ENCODE measurements around the gene RNF44.

The RNF44 gene

GRCh38 chr5:176534640-176535039, 2.6 kb downstream of the RNF44 start:
- DNase-seq: no peak

GRCh38 chr5:176533894-176534611, 3.1 kb downstream of the RNF44 start:
- peak in 1 of 2 experiments; percentile 38 for DNase-seq

GRCh38 chr5:176533390-176533789, 3.8 kb downstream of the RNF44 start:
- no peak for DNase-seq

GRCh38 chr5:176532795-176533194, 4.4 kb downstream of the RNF44 start:
- no peak for DNase-seq

- DNase-seq: no peak
These were observed 5.2 kb downstream of the RNF44 start for GRCh38 chr5:176531902-176532493.

- DNase-seq: no peak
These were observed 6.0 kb downstream of the RNF44 start for GRCh38 chr5:176530983-176531901.

GRCh38 chr5:176530393-176530982, 6.7 kb downstream of the RNF44 start:
- DNase-seq: no peak

- DNase-seq: peak in 1 of 2 experiments; percentile 40
These were observed 7.5 kb downstream of the RNF44 start for GRCh38 chr5:176529741-176530141.

GRCh38 chr5:176529116-176529740, 8.0 kb downstream of the RNF44 start:
- DNase-seq: no peak

GRCh38 chr5:176528761-176529115, 8.5 kb downstream of the RNF44 start:
- DNase-seq: no peak

GRCh38 chr5:176528301-176528700, 8.9 kb downstream of the RNF44 start:
- DNase-seq: no peak

- DNase-seq: no peak
These were observed 9.7 kb downstream of the RNF44 start for GRCh38 chr5:176527246-176528222.

- DNase-seq: no peak
These were observed 10.7 kb downstream of the RNF44 start for GRCh38 chr5:176526462-176526861.

GRCh38 chr5:176525677-176526076, 11.5 kb downstream of the RNF44 start:
- no peak for DNase-seq

GRCh38 chr5:176524987-176525386, 12.2 kb downstream of the RNF44 start:
- no peak for DNase-seq

GRCh38 chr5:176524138-176524537, 13.1 kb downstream of the RNF44 start:
- no peak for DNase-seq

GRCh38 chr5:176521699-176522263, 15.4 kb downstream of the RNF44 start:
- no peak for DNase-seq

- no peak for DNase-seq
These were observed 15.9 kb downstream of the RNF44 start for GRCh38 chr5:176521286-176521685.

GRCh38 chr5:176519810-176520720, 17.1 kb downstream of the RNF44 start:
- DNase-seq: no peak

- no peak for DNase-seq
These were observed 20.0 kb downstream of the RNF44 start for GRCh38 chr5:176517053-176517661.
